Motor neuron (in vitro differentiated cells): Measurements from ENCODE around the gene HYDIN. TPM values are rescaled to one million over a fixed set of nuclear protein-coding genes. Genes with fewer than 3 reads are reported as not detected.
A peak's percentile ranks its signal among the peaks of the same experiment; 100 is the strongest.

Experiments
- ATAC-seq, 8 experiments: fragments of 200-7000 bp; cut with Tn5 transposase; replicated peaks in 6 of 8; 2 replicates each; pipeline ENCODE4 v1.8.0; 2021; ENCODE audit warnings: mild to moderate bottlenecking in 8 of 8, moderate library complexity in 8 of 8
- H3K27ac ChIP-seq, 2 donors: fragments of 250-450 bp; sonication (Bioruptor Pico); 2 replicates each; pipeline ENCODE4 v1.9.0; 2021; ENCODE audit warnings: antibody characterized with exemption in 2 of 2, mild to moderate bottlenecking in 2 of 2, moderate library complexity in 1 of 2
- H3K4me1 ChIP-seq, 2 donors: fragments of 250-450 bp; sonication (Bioruptor Pico); replicated peaks in 1 of 2; 2 replicates each; pipeline ENCODE4 v1.6.1; 2021; ENCODE audit warnings: antibody characterized with exemption in 2 of 2, mild to moderate bottlenecking in 2 of 2, moderate library complexity in 1 of 2
- H3K4me3 ChIP-seq, 5 donors: fragments of 250-450 bp; sonication (Bioruptor Pico); 2 replicates each; pipeline ENCODE4 v1.9.0; 2021; ENCODE audit warnings: antibody characterized with exemption in 5 of 5, mild to moderate bottlenecking in 5 of 5, moderate library complexity in 4 of 5
- WGBS, 10 experiments: fragments of 450-650 bp; shearing (Covaris generic); methylation state at CpG; one replicate each; pipeline ENCODE4 v1.0.0; 2022; 5-methylcytosine and 5-hydroxymethylcytosine counted together
- in situ Hi-C, 9 experiments: fragments of 400-800 bp; cut with MboI; loops; one replicate each; pipeline ENCODE4 v1.15.0; 2021; ENCODE audit warnings: low sequenced_read_pairs in 9 of 9, low pct_unique_long_range_greater_than_20kb in 2 of 9; ENCODE audit not compliant: unreplicated experiment in 9 of 9
- total RNA-seq, 8 experiments: library from RNA; unstranded; fragments of 300-600 nt; gene quantifications; 2 replicates each; pipeline versions ENCODE4 v1.2.3 to v1.2.4, GENCODE V29; 2022

The HYDIN gene
- total RNA-seq, 8 experiments from 2014 or later: 0.61 to 28.9 (median 5.3) TPM

- Histone ChIP-seq H3K27ac (no peak overlapping the region), H3K4me1 (peaks cover 8 to 11% of the 10 kb centered on the region in 2 donors), H3K4me3 (no peak overlapping the region)
- ATAC-seq: no peak
- 50 to 96% (median 86%) methylated on average over 2 to 6 of the region's 8 CpGs; no CpG with 5 or more reads in 6 of the 10 experiments for WGBS, 10 experiments
- in situ Hi-C loops: loop anchor here in 3 of 9 experiments (10.0 to 25.0 kb wide), 3 partner anchors 91 to 229 kb away; no protein-coding TSS in a partner anchor
Observed at GRCh38 chr16:70766176-70766575, 464.3 kb downstream of the HYDIN start.

- H3K4me1 ChIP-seq: peaks cover 10 to 11% of the 10 kb centered on the region in 2 donors
- WGBS, 10 experiments: 89 to 97% (median 91%) methylated on average over 2 to 5 of the region's 8 CpGs; no CpG with 5 or more reads in 6 of the 10 experiments
- H3K27ac ChIP-seq: no peak overlapping the region
- in situ Hi-C loops: loop anchor here in 3 of 9 experiments (10.0 to 25.0 kb wide), 3 partner anchors 91 to 228 kb away; no protein-coding TSS in a partner anchor
- no peak for ATAC-seq
- H3K4me3 ChIP-seq: no peak overlapping the region
Observed at GRCh38 chr16:70765491-70765890, 465.0 kb downstream of the HYDIN start.

DNA sequence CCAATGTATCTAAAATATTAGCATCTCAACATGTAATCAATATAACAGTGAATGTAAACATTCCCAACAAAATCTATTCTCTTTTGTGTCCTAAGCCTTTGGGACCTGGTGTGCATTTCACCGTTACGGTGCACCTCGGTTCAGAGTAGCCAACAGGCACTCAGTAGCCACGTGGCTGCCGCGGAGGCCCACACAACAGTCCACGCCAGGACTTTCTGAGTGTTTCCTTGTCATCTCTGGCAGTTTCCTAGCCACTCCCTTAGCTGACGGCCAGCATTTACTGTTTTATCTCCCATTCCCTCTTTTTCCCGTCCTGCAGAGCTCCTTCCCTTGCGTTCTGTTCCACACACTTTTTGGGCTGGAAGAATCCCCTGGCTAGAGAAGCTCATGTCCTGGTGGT lies 465.9 kb downstream of the HYDIN start:
- no peak for ATAC-seq
- in situ Hi-C loops: loop anchor here in 3 of 9 experiments (10.0 to 25.0 kb wide), 3 partner anchors 90 to 227 kb away; no protein-coding TSS in a partner anchor
- H3K27ac ChIP-seq: no peak overlapping the region
- H3K4me1 ChIP-seq: peaks cover 16 to 19% of the 10 kb centered on the region in 2 donors
- H3K4me3 ChIP-seq: no peak overlapping the region
- WGBS, 10 experiments: 83 to 97% (median 90%) methylated on average over 2 to 8 of the region's 10 CpGs; no CpG with 5 or more reads in 3 of the 10 experiments

GRCh38 chr16:70760221-70760620 lies 470.3 kb downstream of the HYDIN start:
- in situ Hi-C loops: loop anchor here in 3 of 9 experiments (10.0 to 25.0 kb wide), 3 partner anchors 85 to 223 kb away; no protein-coding TSS in a partner anchor
- Histone ChIP-seq H3K4me1 (peaks cover 29 to 32% of the 10 kb centered on the region in 2 donors), H3K4me3 (no peak overlapping the region), H3K27ac (peak overlapping the region in 1 of 2 donors; percentile 64)
- WGBS, 10 experiments: 21 to 86% (median 50%) methylated on average over 1 to 3 of the region's 3 CpGs; no CpG with 5 or more reads in 3 of the 10 experiments
- ATAC-seq: peak in 3 of 8 experiments; percentile 2 to 11 (median 6)

DNA sequence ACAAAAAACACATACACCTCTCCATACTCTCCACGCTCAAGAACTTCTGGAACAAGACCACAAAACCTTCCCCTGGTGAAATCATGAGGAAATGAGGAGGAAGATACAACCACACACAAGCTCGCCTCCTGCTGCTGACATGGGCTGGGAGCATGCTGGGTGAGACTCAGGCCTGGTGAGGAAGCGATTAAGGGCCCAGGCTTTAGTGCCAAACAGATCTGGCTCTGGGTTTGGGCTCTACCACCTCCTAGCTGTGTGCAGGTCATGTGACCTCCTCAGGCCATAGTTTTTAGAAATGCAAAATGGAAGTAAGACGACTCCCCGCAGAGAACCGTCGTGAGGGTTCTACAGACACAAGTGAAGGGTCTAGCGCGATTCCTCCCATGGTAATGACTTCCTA lies 470.9 kb downstream of the HYDIN start:
- no peak for ATAC-seq
- in situ Hi-C loops: loop anchor here in 3 of 9 experiments (10.0 to 25.0 kb wide), 3 partner anchors 85 to 222 kb away; no protein-coding TSS in a partner anchor
- WGBS, 10 experiments: 52 to 100% (median 93%) methylated on average over 4 to 8 of the region's 9 CpGs; no CpG with 5 or more reads in 4 of the 10 experiments
- Histone ChIP-seq H3K4me3 (no peak overlapping the region), H3K4me1 (peaks cover 29 to 32% of the 10 kb centered on the region in 2 donors), H3K27ac (no peak overlapping the region)

DNA sequence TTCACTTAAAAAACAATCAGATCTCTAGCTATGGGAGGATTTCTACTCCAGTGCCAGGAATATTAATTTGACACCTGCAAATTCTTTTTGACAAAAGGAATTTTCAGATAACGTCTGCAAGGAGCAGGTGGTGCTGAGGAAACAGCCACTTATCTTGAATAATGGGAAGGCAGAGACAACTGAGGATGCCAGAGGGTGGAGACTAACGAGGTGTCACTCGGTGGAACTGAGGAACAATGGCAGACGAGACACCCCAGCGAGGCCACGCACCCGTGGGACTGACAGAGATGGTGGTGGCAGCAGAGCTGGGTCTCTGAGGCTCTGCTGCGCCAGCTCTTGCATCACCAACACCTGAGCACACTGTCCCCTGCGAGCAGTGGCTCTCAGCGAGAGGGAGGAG lies 471.7 kb downstream of the HYDIN start:
- in situ Hi-C loops: loop anchor here in 2 of 9 experiments (25.0 kb wide), 2 partner anchors 171 to 221 kb away; no protein-coding TSS in a partner anchor
- Histone ChIP-seq H3K27ac (no peak overlapping the region), H3K4me3 (no peak overlapping the region), H3K4me1 (peaks cover 29 to 32% of the 10 kb centered on the region in 2 donors)
- no peak for ATAC-seq
- 80 to 92% (median 91%) methylated on average over 1 to 7 of the region's 10 CpGs; no CpG with 5 or more reads in 4 of the 10 experiments for WGBS, 10 experiments

Other genes with a start within 250 kb of the HYDIN start
- 10 to 100 TPM; 15.0 to 30.1 (median 17.3) TPM for gene CMTR2, start 58.7 kb upstream of the HYDIN start, total RNA-seq
- 10 to 100 TPM in 1 of 8 experiments, 1 to 10 TPM in 1, under 1 TPM in 4, not detected in 2; 0.33 to 13.5 (median 0.83) TPM for gene CALB2, start 128.0 kb upstream of the HYDIN start, total RNA-seq
- gene TLE7, start 211.3 kb upstream of the HYDIN start, total RNA-seq: under 1 TPM in 2 of 8 experiments, not detected in 6; 0.19 to 0.27 TPM
- gene ZNF23, start 231.5 kb upstream of the HYDIN start, total RNA-seq: 10 to 100 TPM in 7 of 8 experiments, 1 to 10 TPM in 1; 9.5 to 23.8 (median 15.5) TPM